Liver (tissue), 3 donors: ENCODE measurements around the gene KCNQ1.

Experiments used
- CTCF ChIP-seq: fragments of 150-350 bp; IDR thresholded peaks from 2 replicates; pipeline ENCODE4 v1.5.1; 2017; ENCODE audit warnings: improper control_type of control experiment, low read depth, low read length; ENCODE audit not compliant: missing input control
- EGR1 ChIP-seq, 2 donors: IDR thresholded peaks; 2 replicates each; pipeline ENCODE4 v1.6.1; 2016 to 2018; ENCODE audit warnings: antibody characterized with exemption in 2 of 2, low read depth in 2 of 2
- GABPA ChIP-seq, 2 donors: IDR thresholded peaks in 1 of 2; conservative IDR thresholded peaks in 1 of 2; 2 replicates each; pipeline ENCODE4 v1.6.1; 2016; ENCODE audit warnings: antibody characterized with exemption in 2 of 2, mild to moderate bottlenecking in 1 of 2, moderate library complexity in 1 of 2
- MAX ChIP-seq: IDR thresholded peaks from 2 replicates; pipeline ENCODE4 v1.6.1; 2016; ENCODE audit warnings: antibody characterized with exemption
- NR2F2 ChIP-seq: IDR thresholded peaks from 2 replicates; pipeline ENCODE4 v1.6.1; 2016; ENCODE audit warnings: antibody characterized with exemption
- REST ChIP-seq: IDR thresholded peaks from 2 replicates; pipeline ENCODE4 v1.6.1; 2016; ENCODE audit warnings: antibody characterized with exemption, mild to moderate bottlenecking
- TAF1 ChIP-seq: conservative IDR thresholded peaks from 2 replicates; pipeline ENCODE4 v1.6.1; 2016; ENCODE audit warnings: antibody characterized with exemption, mild to moderate bottlenecking
- YY1 ChIP-seq: IDR thresholded peaks from 2 replicates; pipeline ENCODE4 v1.6.1; 2016; ENCODE audit warnings: antibody characterized with exemption, mild to moderate bottlenecking
- ZBTB33 ChIP-seq: IDR thresholded peaks from 2 replicates; pipeline ENCODE4 v1.6.1; 2016; ENCODE audit warnings: antibody characterized with exemption
- donor health status: healthy.
- donor health status: healthy.

- TF ChIP-seq TAF1 (no peak), CTCF (no peak), MAX (no peak), ZBTB33 (no peak), GABPA (IDR thresholded peaks at IDR 0.05 in 1 of 2, conservative IDR thresholded peaks at IDR 0.05 in 1 of 2) (no peak), EGR1 (IDR thresholded peaks at IDR 0.05; ENCODE audit: low read depth in 2 of 2) (no peak), REST (no peak), NR2F2 (no peak), YY1 (no peak)
Observed at GRCh38 chr11:2517386-2518064, 72.7 kb downstream of the KCNQ1 start.
